Amygdala (tissue), 56 donors: ENCODE measurements around the gene NAA35.

Source experiments
- DNase-seq, 56 donors: peaks; one replicate each; lab custom pipeline; 2025; lab: John Stamatoyannopoulos, UW

Gene NAA35

DNA sequence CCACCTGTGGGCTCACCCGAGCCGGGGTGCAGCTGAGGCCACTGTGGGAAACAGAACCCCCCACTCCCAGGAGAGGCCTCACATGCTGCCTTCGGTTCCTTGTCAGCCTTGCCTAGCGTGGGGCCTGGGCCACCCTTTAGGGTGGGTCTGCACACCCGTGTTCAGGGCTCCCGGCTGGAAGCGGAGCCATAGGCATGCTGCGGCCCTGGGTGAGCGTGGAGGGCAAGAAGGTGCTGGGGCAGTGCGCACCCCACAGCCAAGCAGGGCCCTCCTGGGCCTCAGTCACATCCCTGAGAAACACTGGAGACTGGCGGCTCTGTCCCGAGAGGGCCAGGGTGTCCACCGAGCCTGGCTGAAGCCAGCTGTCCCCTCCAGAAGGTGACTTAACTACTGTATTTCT lies 116.5 kb downstream of the NAA35 start:
- DNase-seq: no peak

DNA sequence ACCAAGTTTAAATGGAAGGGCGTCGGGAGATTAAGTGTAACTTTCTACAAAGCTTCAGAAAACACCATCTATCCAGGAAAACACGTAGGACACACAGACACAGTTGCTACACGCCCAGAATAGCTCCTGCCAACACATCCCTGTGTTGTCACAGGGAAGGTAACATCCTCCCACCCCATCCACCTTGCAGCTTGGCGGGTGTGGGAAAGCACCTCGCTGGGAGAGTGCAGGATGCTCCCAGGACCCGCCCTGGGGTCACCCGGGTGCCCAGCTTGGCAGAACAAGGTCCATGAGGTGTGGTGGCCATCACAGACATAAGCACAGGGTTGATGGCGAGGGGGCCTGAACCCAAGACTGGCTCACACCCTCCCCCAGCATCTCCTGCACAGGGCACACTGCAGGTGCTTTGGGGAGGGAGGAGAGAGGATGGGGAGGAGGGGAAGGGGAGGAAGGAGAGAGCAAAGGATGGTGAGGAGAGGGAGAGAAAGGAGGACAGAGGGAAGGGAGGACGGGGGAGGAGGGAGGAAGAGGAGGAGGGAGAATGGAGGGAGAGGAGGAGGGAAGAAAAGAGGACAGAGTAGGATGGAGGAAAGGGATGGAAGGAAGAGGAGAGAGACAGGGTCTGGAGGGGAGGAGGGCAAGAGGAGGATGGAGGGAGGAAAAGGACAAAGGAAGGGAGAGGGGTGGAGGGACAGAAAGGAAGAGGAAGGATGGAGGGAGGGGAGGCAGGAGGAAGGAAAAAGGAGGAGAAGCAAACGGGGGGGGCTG lies 121.2 kb downstream of the NAA35 start:
- DNase-seq: no peak

DNA sequence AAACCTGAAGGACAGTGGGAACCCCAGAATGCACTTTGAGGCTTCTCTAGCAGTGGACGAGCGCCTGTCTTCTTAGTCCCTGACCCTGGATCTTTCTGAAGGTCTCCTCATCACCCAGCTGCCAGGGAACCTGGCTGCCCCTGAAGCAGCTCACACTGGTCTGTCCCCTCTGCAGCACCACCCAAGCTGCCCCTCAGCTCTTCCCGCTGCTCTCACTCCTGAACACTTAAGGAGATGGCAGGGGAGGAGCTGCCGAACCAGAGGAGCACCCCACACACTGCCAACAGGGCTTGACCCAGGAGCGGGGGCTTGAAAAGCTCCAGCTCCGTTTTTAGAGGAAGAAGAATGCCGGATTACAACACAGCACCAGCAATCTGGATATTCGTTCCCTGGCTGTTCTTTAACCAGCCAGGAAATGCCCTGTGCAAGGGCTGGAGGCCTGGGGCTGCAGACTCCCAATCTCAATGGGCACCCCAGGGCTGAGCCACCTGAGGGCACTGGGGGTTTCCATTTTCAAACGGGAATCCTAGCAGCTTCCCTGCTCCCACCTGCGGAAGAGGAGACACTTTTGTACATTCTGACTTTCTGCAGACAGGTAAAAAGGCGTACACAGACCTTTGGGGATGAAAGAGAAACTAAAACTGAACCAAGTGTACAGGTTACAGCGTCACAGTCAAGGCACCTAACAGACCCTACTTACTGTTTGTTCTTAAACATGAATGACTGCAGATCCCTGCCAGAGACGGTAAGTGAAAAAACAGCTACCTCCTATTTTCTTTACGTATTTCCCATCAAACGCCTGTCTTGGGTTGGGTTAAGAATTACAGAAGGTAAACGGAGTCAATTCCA lies 122.1 kb downstream of the NAA35 start:
- DNase-seq: no peak

DNA sequence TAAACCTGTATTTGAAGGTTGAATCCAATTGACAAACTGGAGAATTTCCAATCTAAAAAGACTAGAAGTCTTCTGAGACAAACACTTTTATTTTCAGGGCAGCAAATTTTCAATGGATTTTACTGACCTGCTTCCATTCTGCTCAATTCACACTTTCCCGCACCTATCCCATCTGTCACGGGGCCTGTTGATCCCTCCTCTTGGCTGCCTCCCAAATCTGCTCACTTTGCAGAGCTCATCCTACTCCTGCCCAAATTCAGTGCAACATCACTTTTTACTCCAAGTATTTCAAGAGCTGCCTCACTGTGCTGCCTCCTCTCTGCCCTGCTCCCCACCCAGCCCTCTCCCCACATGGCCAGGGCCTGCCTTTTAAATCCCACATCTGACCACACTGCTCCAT lies 123.3 kb downstream of the NAA35 start:
- DNase-seq: peak in 6 of 56 donors; percentile 6 to 24 (median 19)

DNA sequence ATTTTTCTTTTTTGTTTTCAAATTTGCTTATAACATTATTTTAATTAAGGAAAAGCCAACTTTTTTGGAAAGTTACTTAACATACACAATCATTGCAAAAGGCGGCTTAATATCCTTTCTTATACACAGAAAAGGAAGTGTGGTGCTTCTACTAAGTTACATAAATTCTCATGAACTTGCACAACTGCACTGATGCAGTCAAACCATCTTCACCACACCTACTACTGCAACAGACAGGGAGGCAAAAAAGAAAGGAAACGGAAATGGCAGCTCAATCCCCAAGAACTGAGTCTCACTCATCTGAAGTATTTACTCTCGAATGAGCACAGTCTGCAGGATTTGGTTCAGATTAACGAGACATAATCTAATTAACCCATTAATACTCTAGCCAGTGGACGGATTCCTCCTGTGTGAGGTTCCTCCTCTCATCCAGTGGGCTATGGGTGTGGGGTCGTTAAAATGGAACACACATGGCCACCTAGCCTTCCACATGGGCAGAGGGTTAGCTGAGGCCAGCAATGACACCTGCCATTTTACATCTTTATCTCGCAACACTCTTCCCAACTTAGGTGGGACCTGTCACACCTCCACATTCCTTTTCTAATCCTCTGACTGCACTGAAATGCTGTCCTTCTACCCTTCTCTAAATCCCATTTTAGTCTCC lies 128.4 kb downstream of the NAA35 start:
- no peak for DNase-seq
